A549 (cell line): ENCODE measurements around the gene RAD51.

Experiments
- CTCF ChIP-seq: fragments of >200 bp; sonication (Bioruptor Twin); formaldehyde crosslinking; IDR thresholded peaks from 3 replicates; pipeline ENCODE4 v1.5.1; 2016
- HDAC2 ChIP-seq: fragments of 200-600 bp; sonication (generic); IDR thresholded peaks from 2 replicates; pipeline ENCODE4 v1.6.1; 2016
- PBX3 ChIP-seq: IDR thresholded peaks from 2 replicates; pipeline ENCODE4 v1.6.1; 2012
- RARB ChIP-seq: fragments of 250-450 bp; sonication (Bioruptor Pico); IDR thresholded peaks from 2 replicates; pipeline ENCODE4 v1.8.0; 2021; ENCODE audit warnings: mild to moderate bottlenecking, moderate library complexity

- TF ChIP-seq HDAC2, result no peak
- no peak for TF ChIP-seq RARB (CRISPR knock-in tag)
- TF ChIP-seq PBX3, result no peak
- no peak for TF ChIP-seq CTCF
Observed at GRCh38 chr15:40767838-40768500, 73.0 kb downstream of the RAD51 start.
